SK-N-MC (cell line): ENCODE data around the gene AVL9.

Source experiments
- EZH2 ChIP-seq: fragments of 200-600 bp; sonication (generic); IDR thresholded peaks from one replicate; pipeline ENCODE4 v1.6.1; 2017; ENCODE audit warnings: antibody characterized with exemption
- POLR2AphosphoS5 ChIP-seq: IDR thresholded peaks from 2 replicates; pipeline ENCODE4 v1.6.1; 2012; ENCODE audit warnings: mild to moderate bottlenecking, low read depth, low read length, borderline replicate concordance

DNA sequence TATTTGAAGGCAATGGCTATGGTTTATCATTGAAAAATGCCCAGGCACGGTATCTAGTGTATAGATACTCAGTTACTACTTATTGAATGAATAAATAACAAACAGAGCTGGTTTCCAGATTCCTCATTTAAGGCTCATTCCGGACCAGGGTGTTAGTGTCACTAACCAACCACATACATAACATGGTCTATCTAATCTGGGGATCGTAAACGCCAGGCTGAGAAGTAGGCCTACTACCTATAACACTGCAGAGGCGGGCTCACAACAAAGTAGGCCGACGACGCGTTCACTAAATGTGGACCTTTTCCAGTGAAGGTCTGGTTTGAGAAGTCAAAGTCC lies 5.5 kb upstream of the AVL9 start:
- TF ChIP-seq POLR2AphosphoS5 (no peak), EZH2 (no peak)
